CD4-positive, alpha-beta T cell treated with Interleukin-17A for 4 hours (primary cell): ENCODE measurements around the gene RILPL2.
"Not testable (repeated sequence)": the region's sequence is repeated elsewhere in the genome, so short reads cannot be mapped to it uniquely, and the experiment has no call there.

Experiments used
- DNase-seq: peaks from one replicate; pipeline ENCODE4 v3.0.0-alpha.2; 2020; ENCODE audit warnings: mixed read lengths

The RILPL2 gene

GRCh38 chr12:123449249-123449733 is 12.8 kb upstream of the RILPL2 start:
- DNase-seq, result no peak

GRCh38 chr12:123446333-123446713 is 9.8 kb upstream of the RILPL2 start:
- DNase-seq, result no peak

GRCh38 chr12:123445388-123446332 is 9.2 kb upstream of the RILPL2 start:
- DNase-seq, result peak; percentile 32

GRCh38 chr12:123444092-123445026 is 7.9 kb upstream of the RILPL2 start:
- DNase-seq, result no peak

- no peak for DNase-seq
Observed at GRCh38 chr12:123442774-123443173, 6.3 kb upstream of the RILPL2 start.

GRCh38 chr12:123441523-123442164 is 5.2 kb upstream of the RILPL2 start:
- DNase-seq, result no peak

- no peak for DNase-seq
Observed at GRCh38 chr12:123435636-123436016, 858 bp downstream of the RILPL2 start.

GRCh38 chr12:123433615-123434014 is 2.9 kb downstream of the RILPL2 start:
- no peak for DNase-seq

GRCh38 chr12:123431951-123432817 is 4.3 kb downstream of the RILPL2 start:
- DNase-seq, result not testable (repeated sequence)

GRCh38 chr12:123429101-123429500 is 7.4 kb downstream of the RILPL2 start:
- not testable (repeated sequence) for DNase-seq

GRCh38 chr12:123428591-123428990 is 7.9 kb downstream of the RILPL2 start:
- no peak for DNase-seq

GRCh38 chr12:123427036-123427769 is 9.3 kb downstream of the RILPL2 start:
- peak; percentile 24 for DNase-seq

GRCh38 chr12:123421314-123421713 is 15.2 kb downstream of the RILPL2 start:
- no peak for DNase-seq

GRCh38 chr12:123410041-123410412 is 26.5 kb downstream of the RILPL2 start:
- DNase-seq, result no peak

- DNase-seq, result not testable (repeated sequence)
Observed at GRCh38 chr12:123409284-123410040, 27.0 kb downstream of the RILPL2 start.

GRCh38 chr12:123408619-123409018 is 27.9 kb downstream of the RILPL2 start:
- not testable (repeated sequence) for DNase-seq

GRCh38 chr12:123407934-123408333 is 28.6 kb downstream of the RILPL2 start:
- DNase-seq, result not testable (repeated sequence)

- DNase-seq, result not testable (repeated sequence)
Observed at GRCh38 chr12:123407269-123407668, 29.2 kb downstream of the RILPL2 start.

- no peak for DNase-seq
Observed at GRCh38 chr12:123404581-123404980, 31.9 kb downstream of the RILPL2 start.
